ENCODE data around the gene AMOT.

- TF ChIP-seq, protein P1, sequence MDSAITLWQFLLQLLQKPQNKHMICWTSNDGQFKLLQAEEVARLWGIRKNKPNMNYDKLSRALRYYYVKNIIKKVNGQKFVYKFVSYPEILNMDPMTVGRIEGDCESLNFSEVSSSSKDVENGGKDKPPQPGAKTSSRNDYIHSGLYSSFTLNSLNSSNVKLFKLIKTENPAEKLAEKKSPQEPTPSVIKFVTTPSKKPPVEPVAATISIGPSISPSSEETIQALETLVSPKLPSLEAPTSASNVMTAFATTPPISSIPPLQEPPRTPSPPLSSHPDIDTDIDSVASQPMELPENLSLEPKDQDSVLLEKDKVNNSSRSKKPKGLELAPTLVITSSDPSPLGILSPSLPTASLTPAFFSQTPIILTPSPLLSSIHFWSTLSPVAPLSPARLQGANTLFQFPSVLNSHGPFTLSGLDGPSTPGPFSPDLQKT (IDR thresholded peaks at IDR 0.05; ENCODE audit: borderline replicate concordance, low read depth, low read length) = no peak
- TF ChIP-seq ZNF670 (tag by site-specific recombination; IDR thresholded peaks at IDR 0.05; ENCODE audit: low read depth) = no peak
These were observed 3.1 kb downstream of the AMOT start for GRCh38 chrX:112837531-112837930.
